SK-N-SH (cell line): ENCODE measurements around the gene LY6G5C. TPM values are rescaled to one million over a fixed set of nuclear protein-coding genes. Genes with fewer than 3 reads are reported as not detected.

ENCODE experiments used
- CTCF ChIA-PET: fragments of 300-600, 350-600 bp; formaldehyde crosslinking; extraction: SDS; loops from one replicate; lab custom pipeline; 2021; lab: Yijun Ruan, JAX
- POLR2A ChIA-PET: fragments of 350-600 bp; sonication (Branson Sonifier 250); formaldehyde crosslinking; extraction: SDS; loops from one replicate; lab custom pipeline; 2020; ENCODE audit warnings: antibody characterized with exemption, inconsistent platforms; lab: Yijun Ruan, JAX
- DNase-seq: peaks from one replicate; pipeline ENCODE4 v3.0.0; 2012
- H2AFZ ChIP-seq: fragments of 200-600 bp; sonication (generic); 2 replicates; pipeline ENCODE4 v1.8.1; 2016; ENCODE audit warnings: antibody characterized with exemption, mild to moderate bottlenecking, low read depth
- H3F3A ChIP-seq: fragments of 200-600 bp; sonication (generic); replicated peaks from 2 replicates; pipeline ENCODE3; 2016; ENCODE audit warnings: antibody characterized with exemption, mild to moderate bottlenecking; ENCODE audit not compliant: insufficient read depth
- H3K27ac ChIP-seq, 2 experiments: fragments of 200-500 bp in 1 of 2; fragments of 200-600 bp in 1 of 2; sonication (Bioruptor generic) in 1 of 2; sonication (generic), shearing (Covaris generic) in 1 of 2; 2 replicates each; pipeline versions ENCODE4 v1.5.1 to v1.6.1; 2014 to 2016; ENCODE audit warnings: low read depth in 2 of 2, inconsistent platforms in 1 of 2, low read length in 1 of 2, mild to moderate bottlenecking in 1 of 2, mixed read lengths in 1 of 2
- H3K27me3 ChIP-seq: fragments of 200-600 bp; sonication (generic), shearing (Covaris generic); 2 replicates; pipeline ENCODE4 v1.6.1; 2016; ENCODE audit warnings: mixed run types; ENCODE audit not compliant: insufficient read depth
- H3K36me3 ChIP-seq, 2 experiments: fragments of 200-500 bp in 1 of 2; fragments of 200-600 bp in 1 of 2; sonication (Bioruptor generic) in 1 of 2; sonication (generic) in 1 of 2; replicated peaks in 1 of 2; 2 replicates each; pipeline versions ENCODE3 to v1.5.1; 2014 to 2016; ENCODE audit warnings: low read length in 1 of 2, mild to moderate bottlenecking in 1 of 2; ENCODE audit not compliant: insufficient read depth in 2 of 2, control insufficient read depth in 1 of 2
- H3K4me1 ChIP-seq, 2 experiments: fragments of 200-500 bp in 1 of 2; fragments of 200-600 bp in 1 of 2; sonication (Bioruptor generic) in 1 of 2; sonication (generic), shearing (Covaris generic) in 1 of 2; 2 replicates each; pipeline versions ENCODE4 v1.5.1 to v1.6.1; 2014 to 2016; ENCODE audit warnings: low read depth in 1 of 2, low read length in 1 of 2, mixed run types in 1 of 2; ENCODE audit not compliant: insufficient read depth in 2 of 2, control insufficient read depth in 1 of 2
- H3K4me2 ChIP-seq: fragments of 200-600 bp; sonication (generic), shearing (Covaris generic); 2 replicates; pipeline ENCODE4 v1.6.1; 2017; ENCODE audit warnings: mixed run types
- H3K4me3 ChIP-seq, 2 experiments: fragments of 200-500 bp in 1 of 2; fragments of 200-600 bp in 1 of 2; sonication (Bioruptor generic) in 1 of 2; sonication (generic), shearing (Covaris generic) in 1 of 2; 2 replicates each; pipeline versions ENCODE4 v1.5.1 to v1.8.1; 2014 to 2016; ENCODE audit warnings: low read depth in 2 of 2, inconsistent platforms in 1 of 2, low read length in 1 of 2, mild to moderate bottlenecking in 1 of 2, mixed read lengths in 1 of 2, moderate library complexity in 1 of 2
- H3K79me2 ChIP-seq: fragments of 200-600 bp; sonication (generic); 2 replicates; pipeline ENCODE4 v1.8.1; 2017; ENCODE audit warnings: mild to moderate bottlenecking; ENCODE audit not compliant: insufficient read depth
- H3K9ac ChIP-seq: fragments of 200-600 bp; sonication (generic); 2 replicates; pipeline ENCODE4 v1.6.1; 2017; ENCODE audit warnings: mixed run types
- H3K9me2 ChIP-seq: fragments of 200-600 bp; sonication (generic); 2 replicates; pipeline ENCODE4 v1.6.1; 2017; ENCODE audit warnings: mixed run types
- H3K9me3 ChIP-seq: fragments of 200-600 bp; sonication (generic); 2 replicates; pipeline ENCODE4 v1.6.1; 2017; ENCODE audit warnings: mixed run types, mild to moderate bottlenecking, moderate library complexity
- H4K20me1 ChIP-seq: fragments of 200-600 bp; sonication (generic); 2 replicates; pipeline ENCODE4 v1.6.1; 2017; ENCODE audit warnings: mild to moderate bottlenecking, mixed run types; ENCODE audit not compliant: insufficient read depth
- ELF1 ChIP-seq: IDR thresholded peaks from 2 replicates; pipeline ENCODE4 v1.4.0; 2012
- EP300 ChIP-seq, 2 experiments: IDR thresholded peaks; 2 replicates each; pipeline versions ENCODE4 v1.4.0 to v1.6.1; 2012; ENCODE audit warnings: borderline replicate concordance in 1 of 2, low read depth in 1 of 2, low read length in 1 of 2
- FOSL2 ChIP-seq: IDR thresholded peaks from 2 replicates; pipeline ENCODE4 v1.4.0; 2012; ENCODE audit warnings: low read depth, mild to moderate bottlenecking, moderate library complexity, borderline replicate concordance
- GATA2 ChIP-seq: sonication (generic); formaldehyde crosslinking; IDR thresholded peaks from 2 replicates; pipeline ENCODE4 v1.5.0; 2020; ENCODE audit warnings: mild to moderate bottlenecking, missing genetic modification reagents
- IRF3 ChIP-seq: fragments of 150-350 bp; IDR thresholded peaks from 2 replicates; pipeline ENCODE4 v1.6.1; 2016; ENCODE audit warnings: mild to moderate bottlenecking, low read depth, low read length
- MEF2A ChIP-seq: IDR thresholded peaks from 2 replicates; pipeline ENCODE4 v1.4.0; 2012; ENCODE audit warnings: low read depth, borderline replicate concordance
- NRF1 ChIP-seq: IDR thresholded peaks from 2 replicates; pipeline ENCODE4 v1.6.1; 2012; ENCODE audit warnings: low read depth, mild to moderate bottlenecking, low read length
- PBX3 ChIP-seq: IDR thresholded peaks from 2 replicates; pipeline ENCODE4; 2012
- RAD21 ChIP-seq: IDR thresholded peaks from 2 replicates; pipeline ENCODE4 v1.6.1; 2012; ENCODE audit warnings: mild to moderate bottlenecking, low read length
- RFX5 ChIP-seq: IDR thresholded peaks from 2 replicates; pipeline ENCODE4 v1.6.1; 2012; ENCODE audit warnings: mild to moderate bottlenecking, improper control_type of control experiment, low read length
- RXRA ChIP-seq: IDR thresholded peaks from 2 replicates; pipeline ENCODE4 v1.4.0; 2012; ENCODE audit warnings: low read depth, mild to moderate bottlenecking, borderline replicate concordance
- TCF12 ChIP-seq: IDR thresholded peaks from 2 replicates; pipeline ENCODE4 v1.4.0; 2012
- USF1 ChIP-seq: IDR thresholded peaks from 2 replicates; pipeline ENCODE4 v1.4.0; 2012; ENCODE audit warnings: low read depth, borderline replicate concordance
- YY1 ChIP-seq: IDR thresholded peaks from 2 replicates; pipeline ENCODE4 v1.4.0; 2012; ENCODE audit warnings: low read depth, mild to moderate bottlenecking
- WGBS: methylation state at CpG from one replicate; pipeline ENCODE4 v1.1.6; 2017; ENCODE audit warnings: low lambda C conversion rate; 5-methylcytosine and 5-hydroxymethylcytosine counted together
- polyA plus RNA-seq, 3 experiments: library from polyadenylated mRNA; depleted of rRNA; stranded (reverse); fragments of >200 nt; gene quantifications; 2 replicates each; pipeline ENCODE4 v1.2.3, GENCODE V29; 2012

The LY6G5C gene
- polyA plus RNA-seq, 1 of the 3 experiments (the other 2 are of a cell fraction) = 1.1 TPM

GRCh38 chr6:31657406-31658157, 23.3 kb downstream of the LY6G5C start:
- no peaks in the 10 kb centered on the region for H3K27me3 ChIP-seq
- DNase-seq = no peak
- ChIA-PET POLR2A (interaction anchor here (0.7 kb wide), 1 partner anchor 14 kb away, joined by 3 read pairs; no protein-coding TSS in a partner anchor), CTCF (interaction anchor here (0.8 to 1.4 kb wide), 3 partner anchors 14 to 71 kb away, joined by 3 to 4 read pairs (median 3); no protein-coding TSS in a partner anchor)
- peaks cover 13 to 27% of the 10 kb centered on the region in 2 experiments; a peak in 2 of 4 replicates for H3K4me1 ChIP-seq
- TF ChIP-seq USF1 (no peak), TCF12 (no peak), RAD21 (no peak), FOSL2 (no peak), YY1 (no peak), EP300 (IDR thresholded peaks at IDR 0.05; ENCODE audit: borderline replicate concordance in 1 of 2, low read depth in 1 of 2, low read length in 1 of 2) (no peak), GATA2 (CRISPR knock-in tag) (no peak), RFX5 (no peak), PBX3 (no peak), RXRA (no peak), MEF2A (no peak), IRF3 (no peak), NRF1 (no peak), ELF1 (no peak)
- no peak overlapping the region for H3K4me3 ChIP-seq
- H2AFZ ChIP-seq = no peak overlapping the region
- H3K79me2 ChIP-seq = peaks cover 76% of the 10 kb centered on the region
- peaks cover 7 to 9% of the 10 kb centered on the region in 2 experiments for H3K36me3 ChIP-seq
- no peaks in the 10 kb centered on the region for H3K9me2 ChIP-seq
- H3K4me2 ChIP-seq = peak overlapping the region; percentile 97; the same call in 1 of the 2 replicates
- no peak overlapping the region for H3K9ac ChIP-seq
- H3K9me3 ChIP-seq = no peaks in the 10 kb centered on the region
- peaks cover 8% of the 10 kb centered on the region; the same call in 1 of the 2 replicates for H4K20me1 ChIP-seq
- 77% methylated on average over 5 of the region's 6 CpGs for WGBS
- H3F3A ChIP-seq = peaks cover 32% of the 10 kb centered on the region
- H3K27ac ChIP-seq = no peak overlapping the region
